Urothelium cell line (cell line): ENCODE measurements around the gene CFAP97D1.

Experiments
- DNase-seq: peaks from one replicate; pipeline ENCODE4 v3.0.0; 2011; ENCODE audit warnings: low spot score, mixed read lengths
- FAIRE-seq: peaks from 2 replicates; lab custom pipeline; 2011; peaks lifted over from hg19 to GRCh38; lab: Jason Lieb, UNC

The CFAP97D1 gene

DNA sequence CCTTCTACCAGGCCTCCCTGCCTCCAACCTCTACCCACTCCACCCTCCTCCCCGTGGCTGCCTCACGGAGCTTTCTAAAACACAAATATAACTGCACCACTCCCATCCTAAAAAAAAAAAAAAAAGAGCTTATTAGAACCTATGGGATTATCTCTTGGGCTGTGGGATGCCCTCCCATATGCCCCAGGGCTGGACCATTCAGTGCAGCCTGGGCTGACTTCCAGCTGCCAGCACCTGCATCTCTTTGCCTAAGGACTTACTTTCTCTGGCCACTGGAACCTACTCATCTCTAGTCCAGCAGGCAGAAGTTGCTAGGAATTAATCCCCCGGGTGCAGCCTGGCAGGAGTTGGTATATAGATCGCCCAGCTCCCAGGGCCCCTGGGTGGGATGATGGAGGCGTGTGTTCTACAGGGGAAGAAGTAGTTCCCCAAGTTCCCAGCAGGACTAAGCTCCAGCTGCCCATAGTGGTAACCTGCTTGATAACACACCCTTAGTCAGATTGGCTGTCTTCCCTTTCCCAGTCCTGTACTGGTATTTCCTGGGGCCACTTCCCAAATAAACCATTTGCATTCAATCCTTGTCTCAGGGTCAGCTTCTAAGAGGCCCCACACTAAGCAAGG lies 42.4 kb downstream of the CFAP97D1 start:
- DNase-seq, result no peak
- FAIRE-seq, result no peak

DNA sequence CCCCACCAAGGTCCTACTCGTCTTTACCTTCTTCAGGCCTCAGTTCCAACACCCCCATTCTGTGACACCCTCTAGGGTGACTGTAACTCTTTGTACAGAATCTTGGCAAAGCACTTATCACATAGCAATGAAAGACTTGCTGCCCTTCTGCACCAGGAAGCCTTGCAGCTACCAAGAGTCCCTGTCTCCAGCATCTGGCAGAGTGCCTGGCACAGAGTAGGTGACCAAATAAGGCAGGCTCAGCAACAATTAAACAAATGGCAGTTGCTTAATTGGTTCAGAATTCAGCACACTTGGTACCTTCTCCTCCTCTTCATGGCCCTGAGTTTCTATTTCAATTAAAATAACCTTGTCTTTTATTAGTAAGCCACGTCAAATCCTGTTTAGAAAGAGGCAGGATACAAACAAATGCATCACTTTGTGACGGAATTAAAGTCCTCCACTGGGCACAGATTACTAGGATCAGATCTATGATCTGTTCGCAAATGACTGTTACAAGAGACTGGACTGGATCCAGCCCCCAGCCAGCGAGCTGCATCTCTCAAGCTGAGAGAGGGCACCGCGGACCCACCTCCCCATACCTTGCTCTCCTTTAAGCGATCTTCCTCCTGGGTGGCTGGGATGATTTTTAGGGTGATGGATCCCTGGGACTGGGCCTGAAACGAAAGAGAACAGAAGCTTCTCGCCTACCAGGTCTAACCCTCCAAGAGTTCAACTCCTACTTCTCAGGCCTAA lies 43.3 kb downstream of the CFAP97D1 start:
- FAIRE-seq (no peak), DNase-seq (no peak)

DNA sequence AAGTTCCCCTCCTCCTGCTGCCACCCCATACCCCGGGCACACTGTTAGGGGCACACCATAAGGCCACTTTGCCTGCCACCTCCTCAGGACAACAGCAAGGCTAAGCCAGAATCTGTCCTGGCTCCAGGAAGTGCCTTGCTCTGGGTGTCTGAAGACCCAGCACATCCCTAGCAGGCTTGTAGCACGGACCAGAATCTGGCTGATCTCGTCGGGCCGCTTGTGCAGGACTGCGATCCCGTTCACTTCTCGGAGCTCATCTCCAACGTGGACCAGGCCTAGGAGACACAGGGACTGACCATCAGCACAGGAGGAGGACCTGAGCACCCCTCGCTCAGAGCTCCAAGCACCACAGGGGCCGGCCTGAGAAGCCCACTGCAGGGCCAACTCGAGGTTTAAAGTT lies 45.3 kb downstream of the CFAP97D1 start:
- no peak for DNase-seq
- no peak for FAIRE-seq

DNA sequence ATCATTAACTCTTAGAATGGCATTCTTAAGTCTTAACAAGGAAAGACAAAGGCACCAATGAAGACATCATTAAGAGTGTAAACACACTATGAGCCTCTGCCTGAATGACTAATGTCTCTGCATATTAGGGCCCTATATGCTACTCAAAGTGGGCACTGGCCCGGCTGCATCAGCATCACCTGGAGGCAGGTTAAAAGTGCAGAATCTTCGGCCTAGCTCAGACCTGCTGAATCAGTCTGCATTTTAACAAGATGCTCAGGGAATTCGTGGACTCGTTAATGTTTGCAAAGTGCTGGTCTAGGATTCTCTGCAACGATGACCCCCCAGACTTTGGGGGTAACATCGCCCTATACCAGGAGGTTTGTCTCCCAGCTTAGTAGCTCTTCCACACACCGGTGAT lies 46.0 kb downstream of the CFAP97D1 start:
- FAIRE-seq, result no peak

DNA sequence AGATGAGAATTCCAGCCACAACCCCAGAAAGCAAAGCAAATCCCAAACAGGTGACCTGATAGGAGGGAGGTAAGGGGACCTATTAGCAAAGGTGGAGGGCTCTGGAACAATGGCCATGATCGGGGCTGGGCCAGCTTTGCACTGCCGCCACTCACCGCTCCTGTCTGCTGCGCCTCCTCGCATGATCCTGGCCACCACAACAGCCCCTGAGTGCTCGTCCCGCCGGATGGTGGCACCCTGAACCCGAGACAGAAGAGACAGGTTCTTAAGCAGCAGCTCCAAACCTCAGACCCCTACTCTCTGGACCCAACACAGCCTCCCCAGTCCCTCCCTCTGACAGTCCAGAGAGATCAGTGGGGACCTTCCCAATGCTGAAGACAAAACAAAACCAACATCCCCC lies 47.4 kb downstream of the CFAP97D1 start:
- no peak for FAIRE-seq

More for the DNA sequence above, 46.0 kb downstream of the CFAP97D1 start:
- DNase-seq, result no peak

DNA sequence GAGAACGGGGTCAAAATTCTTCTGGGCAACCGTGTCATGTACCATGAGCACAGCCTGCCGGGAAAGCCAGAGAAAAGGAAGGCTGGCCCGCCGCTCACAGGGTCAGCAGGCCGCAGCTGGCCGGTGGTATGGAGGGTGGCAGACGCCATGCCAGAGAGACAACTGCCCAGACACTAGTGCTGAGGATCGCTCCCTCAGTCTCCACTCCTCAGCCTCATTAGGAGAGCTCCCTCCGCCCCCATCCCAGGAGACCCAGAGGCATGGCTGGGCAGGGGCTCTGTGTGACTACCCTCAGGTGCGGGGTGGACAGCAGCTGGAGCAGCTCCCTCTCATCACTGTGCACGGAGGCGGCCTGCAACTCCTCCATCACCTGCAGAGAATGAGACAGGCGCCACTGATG lies 49.5 kb downstream of the CFAP97D1 start:
- FAIRE-seq, result no peak

More for the DNA sequence above, 47.4 kb downstream of the CFAP97D1 start:
- no peak for DNase-seq

DNA sequence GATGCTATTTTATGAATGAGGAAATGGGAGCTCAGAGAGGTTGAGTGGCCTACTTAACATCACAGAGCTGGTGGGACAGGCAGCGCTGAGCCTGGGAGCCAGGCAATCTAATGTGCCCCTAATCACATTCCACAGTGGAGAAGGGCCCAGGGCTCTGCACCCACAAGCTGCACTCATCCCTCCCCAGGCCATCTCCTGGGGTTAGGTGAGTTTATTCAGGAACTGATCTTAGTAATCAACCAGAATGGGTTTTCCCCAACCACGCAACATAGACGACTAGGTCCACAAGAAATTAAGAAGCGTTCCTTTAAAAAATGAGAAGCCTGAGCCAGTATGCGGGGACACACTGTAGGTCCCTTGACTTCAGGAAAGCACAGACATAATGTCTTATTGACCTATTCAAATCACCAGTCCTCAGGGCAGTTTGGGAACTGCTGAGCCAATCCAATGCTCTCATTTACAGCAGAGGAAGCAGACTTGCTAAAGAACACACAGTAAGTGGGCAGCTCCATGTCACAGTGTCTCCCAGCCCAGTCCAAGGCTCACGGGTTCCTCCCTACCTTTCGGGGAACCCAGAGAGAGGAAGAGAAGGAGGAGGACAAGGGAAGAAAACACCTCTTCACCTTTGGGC lies 50.4 kb downstream of the CFAP97D1 start:
- FAIRE-seq (no peak), DNase-seq (no peak)

More for the DNA sequence above, 49.5 kb downstream of the CFAP97D1 start:
- no peak for DNase-seq

DNA sequence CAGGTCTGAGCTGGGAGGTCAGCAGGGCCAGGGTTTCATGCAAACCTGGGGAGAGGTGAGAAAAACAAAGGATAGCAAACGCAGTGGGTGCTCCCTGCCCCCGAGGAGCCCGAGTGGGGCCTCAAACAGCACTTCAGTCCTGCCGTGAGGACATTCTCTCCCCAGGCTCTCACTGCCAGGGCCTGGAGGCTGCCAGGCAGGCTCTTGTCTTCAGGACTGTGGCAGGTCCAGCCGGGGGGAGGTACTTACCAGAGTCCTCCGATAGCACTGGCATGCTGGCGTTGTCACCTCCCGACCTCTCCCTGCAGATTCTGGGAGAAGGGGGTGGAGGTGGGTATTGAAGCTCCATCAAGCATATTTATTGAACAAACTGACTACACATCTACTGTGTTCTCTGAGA lies 51.4 kb downstream of the CFAP97D1 start:
- DNase-seq, result no peak
- no peak for FAIRE-seq

DNA sequence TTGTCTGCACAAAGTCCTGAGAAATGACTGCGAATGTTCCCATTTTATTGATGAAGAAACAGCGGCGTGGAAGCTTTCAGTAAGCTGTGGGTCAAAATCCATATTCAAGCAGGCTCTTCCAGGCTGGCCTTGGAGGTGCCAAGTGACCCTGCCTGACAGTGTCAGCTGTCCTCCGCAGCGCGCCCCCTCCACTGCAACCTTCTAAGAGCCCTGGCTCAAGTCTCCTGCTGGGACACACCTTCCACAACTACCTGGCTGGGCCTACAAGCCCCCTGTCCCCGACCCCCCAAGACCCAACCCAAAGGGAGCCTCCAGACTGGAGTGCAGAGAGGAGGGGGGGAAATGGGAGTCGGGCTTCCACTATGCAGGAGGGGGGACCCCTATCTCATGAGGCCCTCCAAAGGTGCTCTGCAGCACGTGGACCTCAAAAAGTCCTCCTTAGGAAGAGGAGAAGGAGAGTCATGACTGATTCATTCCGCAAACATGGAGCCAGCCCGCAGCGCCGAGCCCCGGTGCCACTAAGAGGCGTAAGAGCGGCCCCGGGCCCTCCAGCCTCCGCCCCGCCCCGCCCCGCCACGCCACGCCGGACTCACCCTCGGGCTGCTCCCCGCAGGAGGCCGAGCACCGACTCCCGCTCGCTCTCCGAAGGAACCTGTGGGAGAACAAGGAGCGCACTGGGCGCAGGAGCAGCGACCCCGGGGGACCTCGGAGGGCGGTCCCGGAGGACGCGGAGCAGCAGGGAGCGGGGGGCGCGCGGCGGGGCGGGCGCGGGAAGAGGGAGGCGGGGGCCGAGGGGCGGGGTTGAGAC lies 52.1 kb downstream of the CFAP97D1 start:
- DNase-seq (peak; percentile 82), FAIRE-seq (peak; percentile 27)

DNA sequence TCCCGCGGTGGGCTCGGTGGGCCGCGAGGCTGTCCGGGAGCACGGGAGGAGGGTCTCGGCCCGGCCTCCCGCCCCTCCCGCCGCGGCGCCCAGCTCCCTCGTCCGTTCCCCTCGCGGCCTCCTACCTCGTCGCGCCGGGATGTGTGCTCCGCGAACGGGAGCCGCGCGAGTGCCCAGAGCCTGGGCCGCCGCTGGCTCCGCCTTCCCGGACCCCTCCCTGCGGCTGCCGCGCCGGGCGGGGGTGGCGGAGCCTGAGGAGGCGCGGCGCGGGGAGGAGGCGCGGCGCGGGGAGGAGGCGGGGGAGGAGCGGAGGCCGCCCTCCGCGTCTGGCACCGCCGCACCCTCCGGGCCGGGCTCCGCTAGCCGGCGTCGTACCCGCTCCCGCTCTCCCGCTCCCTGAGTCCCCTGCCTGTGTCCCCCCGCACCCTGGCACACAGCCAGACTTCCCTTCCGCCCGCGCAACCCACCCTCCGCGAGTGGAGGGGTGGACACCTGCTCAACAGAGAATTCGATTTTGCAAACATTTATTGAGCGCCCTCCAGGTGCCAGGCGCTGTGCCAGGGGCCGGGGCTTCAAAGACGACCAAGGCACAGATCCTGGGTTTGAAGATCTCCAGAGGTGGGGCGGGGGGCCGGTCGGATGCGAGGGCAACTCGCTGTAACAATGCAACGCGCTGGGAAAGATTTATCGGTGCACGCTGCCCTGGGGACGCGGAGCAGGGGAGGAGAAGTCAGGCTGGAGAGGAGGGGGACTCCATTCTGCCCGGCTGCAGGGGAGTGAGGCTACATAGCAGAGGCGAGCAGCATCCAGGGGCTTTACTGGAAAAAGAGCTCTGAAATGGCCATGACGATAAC lies 53.0 kb downstream of the CFAP97D1 start, which contains the start of gene MPP3:
Gene MPP3 (minus strand): TSS at position 171 of the 854 bp plus-strand sequence. CDS start 1,240 bp downstream, outside the sequence.
- DNase-seq, result peak; percentile 95
- FAIRE-seq, result peak; percentile 56

DNA sequence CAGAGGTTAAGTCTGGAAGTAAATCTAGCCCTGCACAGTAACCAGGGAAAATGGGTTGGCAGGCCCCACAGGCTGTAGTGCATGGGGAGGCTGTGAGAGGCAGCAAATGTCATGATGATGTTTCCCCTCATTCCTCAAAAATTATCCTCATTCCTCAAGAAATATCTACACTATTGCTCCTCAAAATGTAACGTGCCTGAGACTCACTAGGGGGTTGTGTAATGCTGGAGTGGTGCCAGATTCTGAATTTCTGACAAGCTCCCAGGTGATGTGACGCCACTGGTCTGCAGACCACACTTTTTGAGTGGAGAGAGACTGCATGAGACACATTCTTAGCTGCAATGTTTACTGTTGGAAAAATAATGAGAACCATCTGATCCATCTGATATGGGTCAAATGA lies 53.9 kb downstream of the CFAP97D1 start:
- FAIRE-seq (no peak), DNase-seq (no peak)
